Activated CD8-positive, alpha-beta T cell treated with anti-CD3 and anti-CD28 coated beads, Interleukin-2, amount 10 ng/mL, durations not matched to agents 7 days and 5 days (primary cell): ENCODE data around the gene GNG12. TPM values are rescaled to one million over a fixed set of nuclear protein-coding genes. Genes with fewer than 3 reads are reported as not detected.

Experiments
- ATAC-seq: fragments of 150-1000 bp; cut with Tn5 transposase; one replicate; pipeline ENCODE4 v1.10.0; 2021; ENCODE audit warnings: moderate library complexity
- CTCF ChIA-PET: fragments of 350-600 bp; sonication (Branson Sonifier 250); formaldehyde crosslinking; loops from one replicate; lab custom pipeline; 2021; ENCODE audit warnings: antibody characterized with exemption; lab: Charles Lee
- POLR2A ChIA-PET: fragments of 350-600 bp; sonication (Branson Sonifier 250); formaldehyde crosslinking; loops from one replicate; lab custom pipeline; 2021; ENCODE audit warnings: antibody characterized with exemption; lab: Charles Lee
- DNase-seq: peaks from one replicate; pipeline ENCODE4 v3.0.0-alpha.2; 2020
- H3K27ac Mint-ChIP-seq: one replicate; pipeline ENCODE4 v1.8.0; 2021; ENCODE audit warnings: mild to moderate bottlenecking, mixed read lengths
- H3K27me3 Mint-ChIP-seq: one replicate; pipeline ENCODE4 v1.8.0; 2021; ENCODE audit warnings: low read depth, mixed read lengths
- H3K36me3 Mint-ChIP-seq: one replicate; pipeline ENCODE4 v1.8.0; 2021; ENCODE audit warnings: low read depth, mixed read lengths
- H3K4me1 Mint-ChIP-seq: one replicate; pipeline ENCODE4 v1.8.0; 2021; ENCODE audit warnings: low read depth, mixed read lengths
- H3K4me3 Mint-ChIP-seq: one replicate; pipeline ENCODE4 v1.8.0; 2021; ENCODE audit warnings: mild to moderate bottlenecking, mixed read lengths
- H3K9me3 Mint-ChIP-seq: one replicate; pipeline ENCODE4 v1.8.0; 2022; ENCODE audit warnings: mixed read lengths; ENCODE audit not compliant: insufficient read depth
- total RNA-seq, 2 experiments: library from RNA; stranded (reverse); gene quantifications; one replicate each; pipeline ENCODE4 v1.2.3, GENCODE V29; 2021

The GNG12 gene
- total RNA-seq, 2 experiments from 2014 or later, result not detected

- POLR2A ChIA-PET, result no interaction called here
- no peak overlapping the region for H3K27ac Mint-ChIP-seq
These were observed 8.5 kb downstream of the GNG12 start for GRCh38 chr1:67824766-67825165.

GRCh38 chr1:67823615-67824014, 9.7 kb downstream of the GNG12 start:
- Mint-ChIP-seq H3K27ac (no peak overlapping the region), H3K4me3 (no peak overlapping the region), H3K27me3 (peaks cover 31% of the 10 kb centered on the region), H3K9me3 (no peaks in the 10 kb centered on the region), H3K36me3 (no peaks in the 10 kb centered on the region), H3K4me1 (no peaks in the 10 kb centered on the region)
- ATAC-seq (no peak), DNase-seq (no peak)
- CTCF ChIA-PET, result no interaction called here
- POLR2A ChIA-PET, result interaction anchor here (0.7 kb wide), 1 partner anchor 1056 kb away, joined by 3 read pairs; no protein-coding TSS in a partner anchor

More at GRCh38 chr1:67824766-67825165, 8.5 kb downstream of the GNG12 start:
- DNase-seq (no peak), ATAC-seq (no peak)
- CTCF ChIA-PET, result no interaction called here
- Mint-ChIP-seq H3K27me3 (peaks cover 30% of the 10 kb centered on the region), H3K9me3 (no peaks in the 10 kb centered on the region), H3K36me3 (no peaks in the 10 kb centered on the region), H3K4me3 (no peak overlapping the region), H3K4me1 (no peaks in the 10 kb centered on the region)

GRCh38 chr1:67821263-67821662, 12.0 kb downstream of the GNG12 start:
- Mint-ChIP-seq H3K36me3 (no peaks in the 10 kb centered on the region), H3K4me1 (no peaks in the 10 kb centered on the region), H3K9me3 (no peaks in the 10 kb centered on the region), H3K27ac (no peak overlapping the region), H3K27me3 (peaks cover 26% of the 10 kb centered on the region), H3K4me3 (no peak overlapping the region)
- DNase-seq (no peak), ATAC-seq (no peak)
- ChIA-PET CTCF (no interaction called here), POLR2A (no interaction called here)

- H3K4me1 Mint-ChIP-seq, result no peaks in the 10 kb centered on the region
- ATAC-seq, result no peak
- POLR2A ChIA-PET, result no interaction called here
- no peak overlapping the region for H3K27ac Mint-ChIP-seq
- CTCF ChIA-PET, result no interaction called here
- no peak overlapping the region for H3K4me3 Mint-ChIP-seq
- H3K27me3 Mint-ChIP-seq, result peaks cover 15% of the 10 kb centered on the region
- no peaks in the 10 kb centered on the region for H3K36me3 Mint-ChIP-seq
- H3K9me3 Mint-ChIP-seq, result no peaks in the 10 kb centered on the region
- no peak for DNase-seq
These were observed 14.5 kb downstream of the GNG12 start for GRCh38 chr1:67818725-67819301.

GRCh38 chr1:67818162-67818561, 15.1 kb downstream of the GNG12 start:
- Mint-ChIP-seq H3K9me3 (no peaks in the 10 kb centered on the region), H3K27ac (no peak overlapping the region), H3K4me3 (no peak overlapping the region), H3K4me1 (no peaks in the 10 kb centered on the region), H3K27me3 (peaks cover 9% of the 10 kb centered on the region), H3K36me3 (no peaks in the 10 kb centered on the region)
- CTCF ChIA-PET, result no interaction called here
- DNase-seq (no peak), ATAC-seq (no peak)
- POLR2A ChIA-PET, result no interaction called here

GRCh38 chr1:67817319-67817718, 15.9 kb downstream of the GNG12 start:
- Mint-ChIP-seq H3K27me3 (peaks cover 9% of the 10 kb centered on the region), H3K4me1 (no peaks in the 10 kb centered on the region), H3K9me3 (no peaks in the 10 kb centered on the region), H3K36me3 (no peaks in the 10 kb centered on the region), H3K27ac (no peak overlapping the region), H3K4me3 (no peak overlapping the region)
- ATAC-seq (no peak), DNase-seq (no peak)
- ChIA-PET CTCF (no interaction called here), POLR2A (no interaction called here)

GRCh38 chr1:67816506-67816905, 16.8 kb downstream of the GNG12 start:
- Mint-ChIP-seq H3K9me3 (no peaks in the 10 kb centered on the region), H3K27ac (no peak overlapping the region), H3K27me3 (peaks cover 11% of the 10 kb centered on the region), H3K4me1 (no peaks in the 10 kb centered on the region), H3K4me3 (no peak overlapping the region), H3K36me3 (no peaks in the 10 kb centered on the region)
- CTCF ChIA-PET, result no interaction called here
- POLR2A ChIA-PET, result no interaction called here
- DNase-seq, result no peak
- ATAC-seq, result no peak

GRCh38 chr1:67816095-67816475, 17.2 kb downstream of the GNG12 start:
- Mint-ChIP-seq H3K4me3 (no peak overlapping the region), H3K4me1 (no peaks in the 10 kb centered on the region), H3K9me3 (no peaks in the 10 kb centered on the region), H3K36me3 (no peaks in the 10 kb centered on the region), H3K27me3 (peaks cover 14% of the 10 kb centered on the region), H3K27ac (no peak overlapping the region)
- CTCF ChIA-PET, result no interaction called here
- POLR2A ChIA-PET, result no interaction called here
- ATAC-seq (no peak), DNase-seq (no peak)

- no peak overlapping the region for H3K4me3 Mint-ChIP-seq
- ATAC-seq, result no peak
- ChIA-PET POLR2A (no interaction called here), CTCF (no interaction called here)
- DNase-seq, result no peak
- H3K27ac Mint-ChIP-seq, result no peak overlapping the region
- peaks cover 14% of the 10 kb centered on the region for H3K27me3 Mint-ChIP-seq
- H3K9me3 Mint-ChIP-seq, result no peaks in the 10 kb centered on the region
- no peaks in the 10 kb centered on the region for H3K36me3 Mint-ChIP-seq
- H3K4me1 Mint-ChIP-seq, result no peaks in the 10 kb centered on the region
These were observed 17.8 kb downstream of the GNG12 start for GRCh38 chr1:67815303-67816094.

- CTCF ChIA-PET, result interaction anchor here (0.8 kb wide), 1 partner anchor 18 kb away, joined by 3 read pairs; no protein-coding TSS in a partner anchor
- Mint-ChIP-seq H3K4me3 (no peak overlapping the region), H3K9me3 (no peaks in the 10 kb centered on the region), H3K27ac (no peak overlapping the region), H3K27me3 (peaks cover 14% of the 10 kb centered on the region), H3K4me1 (no peaks in the 10 kb centered on the region), H3K36me3 (no peaks in the 10 kb centered on the region)
- POLR2A ChIA-PET, result no interaction called here
- ATAC-seq, result no peak
- DNase-seq, result no peak
These were observed 19.0 kb downstream of the GNG12 start for GRCh38 chr1:67814121-67814772.

GRCh38 chr1:67812226-67812625, 21.0 kb downstream of the GNG12 start:
- no peaks in the 10 kb centered on the region for H3K9me3 Mint-ChIP-seq
- no peaks in the 10 kb centered on the region for H3K4me1 Mint-ChIP-seq
- peaks cover 13% of the 10 kb centered on the region for H3K27me3 Mint-ChIP-seq
- H3K4me3 Mint-ChIP-seq, result no peak overlapping the region
- ATAC-seq (no peak), DNase-seq (no peak)
- H3K36me3 Mint-ChIP-seq, result no peaks in the 10 kb centered on the region
- no peak overlapping the region for H3K27ac Mint-ChIP-seq
- ChIA-PET POLR2A (no interaction called here), CTCF (interaction anchor here (0.7 to 1.0 kb wide), 2 partner anchors 51 to 53 kb away, joined by 3 read pairs; no protein-coding TSS in a partner anchor)

- Mint-ChIP-seq H3K27me3 (peaks cover 13% of the 10 kb centered on the region), H3K9me3 (no peaks in the 10 kb centered on the region), H3K4me3 (no peak overlapping the region), H3K27ac (no peak overlapping the region), H3K36me3 (no peaks in the 10 kb centered on the region), H3K4me1 (no peaks in the 10 kb centered on the region)
- ChIA-PET POLR2A (no interaction called here), CTCF (interaction anchor here (1.0 kb wide), 1 partner anchor 52 kb away, joined by 3 read pairs; no protein-coding TSS in a partner anchor)
- ATAC-seq, result no peak
- no peak for DNase-seq
These were observed 21.5 kb downstream of the GNG12 start for GRCh38 chr1:67811781-67812180.
